GM21360 (cell line): Measurements from ENCODE around the gene OPRD1.
"Not testable (repeated sequence)": the region's sequence is repeated elsewhere in the genome, so short reads cannot be mapped to it uniquely, and the experiment has no call there.

Experiments used
- ATAC-seq: cut with Tn5 transposase; IDR thresholded peaks from one replicate; pipeline ENCODE4 v1.9.1; 2021; ENCODE audit warnings: mild to moderate bottlenecking, moderate library complexity; ENCODE audit not compliant: unreplicated experiment

The OPRD1 gene

DNA sequence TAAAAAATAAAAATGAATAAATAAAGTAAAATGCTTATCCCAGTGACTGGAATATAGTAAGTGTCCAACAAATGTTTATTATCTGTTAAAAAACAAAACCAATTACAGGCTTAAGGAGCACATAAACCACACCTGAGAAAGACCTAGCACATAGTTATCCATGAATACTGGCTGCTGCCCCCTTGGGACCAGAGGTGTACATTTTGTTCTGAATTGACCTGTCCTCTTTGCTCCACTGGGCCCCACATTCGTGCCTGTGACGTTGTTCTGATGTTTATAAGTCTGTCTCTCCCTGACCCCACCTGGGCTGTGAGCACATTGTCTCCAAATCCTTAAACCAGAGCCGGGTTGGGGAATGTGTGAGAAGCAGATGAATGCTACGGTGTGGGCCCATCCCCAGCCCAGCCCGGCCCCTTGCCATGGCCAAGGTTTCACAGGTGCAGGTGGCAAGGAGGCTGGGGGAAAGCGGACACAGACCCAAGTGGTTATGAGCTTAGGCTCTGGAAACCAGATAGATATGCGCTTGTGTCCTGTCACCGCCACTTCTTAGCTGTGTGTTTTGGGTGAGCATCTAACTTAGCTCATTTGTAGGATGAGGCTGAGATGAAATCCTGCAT is 29.1 kb downstream of the OPRD1 start:
- no peak for ATAC-seq

DNA sequence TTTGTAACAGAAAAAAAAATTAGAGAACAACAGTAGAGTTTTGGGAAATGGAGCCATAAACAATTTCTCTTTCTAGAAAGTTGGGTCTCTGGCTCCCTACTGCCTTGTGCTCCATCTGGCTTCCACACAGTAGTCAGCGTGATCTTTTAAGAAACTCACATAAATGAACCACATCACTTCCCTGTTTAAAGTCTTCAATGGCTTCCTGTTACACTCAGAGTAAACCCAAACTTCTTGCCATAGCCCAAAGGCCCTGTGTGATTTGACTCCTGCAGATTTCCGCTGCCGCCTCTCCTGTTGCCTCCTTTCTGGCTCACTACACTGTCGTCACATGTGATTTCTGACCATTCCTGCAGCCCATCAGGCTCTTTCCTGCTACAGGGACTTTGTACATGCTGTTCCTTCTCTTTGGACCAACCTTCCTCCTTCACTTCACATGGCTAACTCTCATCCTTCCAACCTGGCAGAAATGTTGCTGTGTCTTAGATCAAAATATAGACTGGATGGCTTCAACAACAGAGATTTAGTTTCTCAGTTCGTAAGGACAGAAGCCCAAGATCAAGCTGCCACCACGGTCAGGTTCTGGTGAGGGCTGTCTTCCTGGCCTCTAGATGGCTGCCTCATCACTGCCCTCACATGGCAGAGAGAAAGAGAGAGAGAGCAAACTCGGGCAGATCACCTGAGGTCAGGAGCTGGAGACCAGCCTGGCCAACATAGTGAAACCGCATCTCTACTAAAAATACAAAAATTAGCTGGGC is 34.0 kb downstream of the OPRD1 start:
- no peak for ATAC-seq

DNA sequence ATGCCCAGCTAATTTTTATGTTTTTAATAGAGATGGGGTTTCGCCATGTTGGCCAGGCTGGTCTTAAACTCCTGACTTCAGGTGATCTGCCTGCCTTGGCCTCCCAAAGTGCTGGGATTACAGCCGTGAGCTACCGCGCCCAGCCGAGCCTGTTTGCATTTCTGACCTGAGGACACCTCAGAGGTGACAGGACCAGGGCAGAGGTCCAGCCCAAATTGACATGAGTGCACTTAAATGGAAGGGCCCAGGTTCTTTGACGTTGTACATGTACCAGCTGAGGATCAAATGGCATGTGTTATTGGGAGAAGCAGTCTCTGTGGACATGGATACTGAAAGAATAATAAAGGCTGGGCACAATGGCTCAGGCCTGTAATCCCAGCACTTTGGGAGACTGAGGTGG is 35.2 kb downstream of the OPRD1 start:
- ATAC-seq, result not testable (repeated sequence)

DNA sequence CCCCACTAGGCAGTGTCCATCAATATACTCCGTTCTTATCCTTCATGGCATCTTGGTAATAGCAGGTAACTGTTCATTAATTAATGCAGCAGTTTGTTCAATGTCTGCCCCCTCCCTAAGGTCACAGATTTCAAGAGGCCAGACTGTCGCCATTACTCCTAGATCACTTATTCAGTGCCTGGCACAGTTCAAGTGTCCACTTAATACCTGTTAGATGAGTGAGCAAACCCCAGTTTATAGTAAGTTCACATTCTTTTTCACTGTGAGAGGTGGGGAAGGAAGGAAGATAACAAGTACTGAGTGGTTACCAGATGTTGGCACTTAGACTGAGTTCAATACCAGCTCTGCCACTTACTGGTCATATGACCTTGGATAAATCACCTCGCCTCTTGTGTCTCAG is 36.4 kb downstream of the OPRD1 start:
- no peak for ATAC-seq

DNA sequence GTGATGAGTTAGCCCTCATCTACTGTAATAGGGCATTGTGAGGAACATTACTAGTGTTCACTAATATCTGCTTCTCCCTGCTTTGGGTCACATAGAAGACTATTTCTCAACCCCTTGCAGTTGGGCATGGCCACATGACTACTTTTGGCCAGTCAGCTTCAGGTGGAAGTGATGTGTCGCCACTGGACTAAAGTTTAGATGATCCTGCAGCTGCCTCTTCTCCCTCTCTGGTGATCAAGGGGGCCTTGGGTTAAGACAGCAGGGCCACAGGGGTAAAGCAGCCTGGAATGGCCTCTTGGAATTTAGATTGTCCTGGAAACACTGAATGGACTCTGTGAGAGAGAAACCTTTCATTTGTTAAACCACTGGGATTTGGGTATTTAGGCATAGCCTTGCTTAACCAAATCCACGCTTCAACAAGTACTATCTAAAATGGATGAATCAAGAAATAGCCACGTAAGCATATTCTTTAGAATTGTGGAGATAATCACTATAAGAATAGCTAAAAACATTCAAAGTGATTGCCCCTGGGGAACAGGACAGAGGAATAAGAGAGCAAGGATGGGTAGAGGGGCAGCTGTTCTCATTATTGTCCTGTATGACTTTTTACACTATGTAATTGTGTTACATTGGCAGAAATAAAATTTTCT is 41.2 kb downstream of the OPRD1 start:
- ATAC-seq, result no peak

DNA sequence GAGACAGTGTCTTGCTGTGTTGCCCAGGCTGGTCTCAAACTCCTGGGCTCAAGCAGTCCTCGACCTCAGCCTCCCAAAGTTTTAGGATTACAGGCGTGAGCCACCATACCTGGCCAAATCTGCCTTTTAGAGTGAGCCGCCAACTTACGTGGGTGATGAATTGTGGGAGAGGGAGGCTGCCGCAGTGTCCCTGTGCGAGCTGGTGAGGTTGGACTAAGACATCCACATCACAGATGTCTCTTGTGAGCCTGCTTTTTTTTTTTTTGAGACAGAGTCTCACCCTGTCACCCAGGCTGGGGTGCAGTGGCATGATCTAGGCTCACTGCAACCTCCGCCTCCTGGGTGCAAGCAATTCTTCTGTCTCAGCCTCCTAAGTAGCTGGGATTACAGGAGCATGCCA is 42.4 kb downstream of the OPRD1 start:
- ATAC-seq, result not testable (repeated sequence)

DNA sequence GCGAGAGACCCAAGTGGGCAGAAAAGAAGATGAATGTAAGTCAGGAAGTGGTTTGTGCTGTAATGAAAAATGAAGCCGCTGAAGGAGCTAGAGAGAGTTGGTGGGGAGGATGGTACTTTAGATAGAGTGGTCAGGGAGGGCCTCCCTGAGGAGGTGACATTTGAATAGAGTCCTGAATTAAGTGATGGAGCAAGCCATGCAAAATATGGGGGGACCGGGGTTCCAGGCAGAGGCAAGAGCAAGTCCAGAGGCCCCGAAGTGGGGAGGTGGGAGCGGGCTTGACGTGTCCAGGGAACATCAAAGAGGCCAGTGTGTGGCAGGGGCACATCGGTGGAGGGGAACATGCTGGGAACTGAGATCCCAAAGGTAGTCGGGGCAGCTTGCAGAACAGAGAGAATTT is 43.1 kb downstream of the OPRD1 start:
- no peak for ATAC-seq

DNA sequence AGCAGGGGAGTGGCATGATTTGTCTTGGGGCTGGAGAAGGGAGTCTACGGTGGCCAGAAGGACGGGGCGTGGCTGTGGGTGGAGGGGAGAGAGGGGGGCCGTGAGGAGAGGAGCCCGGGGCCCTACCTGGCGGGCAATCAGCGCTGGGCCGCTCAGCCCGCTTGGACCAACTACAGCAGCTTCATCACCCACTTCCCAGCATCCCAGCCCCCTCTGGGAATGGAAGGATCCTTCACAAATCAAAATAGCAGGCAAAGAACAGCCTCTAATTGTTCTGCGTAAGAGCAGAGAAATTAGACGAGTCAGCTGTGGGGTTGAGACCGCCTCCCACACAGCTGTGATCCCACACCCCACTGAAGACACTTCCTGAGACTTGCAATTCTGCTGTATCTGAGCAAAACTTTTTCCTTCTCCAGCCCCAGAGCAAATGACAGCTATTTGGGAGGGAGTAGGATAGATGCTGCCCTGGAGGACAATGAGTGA is 43.5 kb downstream of the OPRD1 start:
- ATAC-seq, result no peak

DNA sequence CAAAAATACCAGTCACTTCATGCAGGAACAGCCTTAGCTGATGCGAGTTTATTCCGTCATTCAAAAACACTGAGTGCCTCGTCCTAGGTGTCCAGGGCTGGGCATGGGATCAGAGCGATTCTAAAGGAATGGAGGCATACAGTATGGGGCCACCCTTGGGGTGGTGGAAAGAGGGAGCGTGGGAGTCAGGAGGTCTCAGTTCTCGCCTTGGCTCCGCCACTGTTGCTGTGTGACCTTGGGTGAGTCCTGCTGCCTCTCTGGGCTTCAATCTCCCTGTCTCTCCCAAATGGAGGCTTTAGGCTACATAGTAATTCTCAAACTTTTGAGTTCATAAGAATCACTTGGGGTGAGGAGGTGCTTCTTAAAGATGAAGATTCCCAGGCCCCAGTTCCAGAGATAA is 44.0 kb downstream of the OPRD1 start:
- no peak for ATAC-seq

DNA sequence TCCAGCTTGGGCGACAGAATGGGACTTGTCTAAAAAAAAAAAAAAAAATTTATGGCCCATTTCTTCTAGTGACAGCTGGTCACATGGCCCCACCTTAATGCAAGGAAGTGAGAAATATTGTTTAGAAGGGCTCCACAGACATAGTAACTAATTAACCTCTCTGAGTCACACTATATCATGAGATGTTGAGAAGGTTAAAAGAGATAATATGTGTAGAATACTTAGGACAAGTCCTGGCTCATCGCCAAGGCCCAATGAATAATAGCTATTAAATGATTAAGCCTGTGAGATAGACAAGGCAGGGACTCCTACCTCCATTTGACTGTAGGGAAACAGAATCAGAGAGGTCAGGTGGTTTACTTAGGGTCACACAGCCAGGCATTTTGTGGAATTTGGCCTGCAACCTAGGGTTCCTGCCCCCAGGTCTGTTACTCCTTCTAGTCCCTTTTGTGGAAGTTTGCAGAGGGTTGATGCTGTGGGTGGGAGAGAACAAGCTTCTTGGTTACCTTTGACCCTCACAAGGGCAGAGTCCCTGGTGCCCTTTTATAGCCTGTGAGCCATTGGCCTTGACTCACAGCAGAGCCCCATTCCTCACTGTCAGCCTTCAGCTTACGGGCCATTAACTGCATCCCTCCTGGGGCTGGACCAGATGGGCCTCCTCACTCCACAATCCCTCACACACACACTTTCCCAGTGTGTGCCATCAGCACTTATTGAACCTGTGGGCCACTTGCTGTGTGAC is 48.5 kb downstream of the OPRD1 start:
- ATAC-seq, result no peak

DNA sequence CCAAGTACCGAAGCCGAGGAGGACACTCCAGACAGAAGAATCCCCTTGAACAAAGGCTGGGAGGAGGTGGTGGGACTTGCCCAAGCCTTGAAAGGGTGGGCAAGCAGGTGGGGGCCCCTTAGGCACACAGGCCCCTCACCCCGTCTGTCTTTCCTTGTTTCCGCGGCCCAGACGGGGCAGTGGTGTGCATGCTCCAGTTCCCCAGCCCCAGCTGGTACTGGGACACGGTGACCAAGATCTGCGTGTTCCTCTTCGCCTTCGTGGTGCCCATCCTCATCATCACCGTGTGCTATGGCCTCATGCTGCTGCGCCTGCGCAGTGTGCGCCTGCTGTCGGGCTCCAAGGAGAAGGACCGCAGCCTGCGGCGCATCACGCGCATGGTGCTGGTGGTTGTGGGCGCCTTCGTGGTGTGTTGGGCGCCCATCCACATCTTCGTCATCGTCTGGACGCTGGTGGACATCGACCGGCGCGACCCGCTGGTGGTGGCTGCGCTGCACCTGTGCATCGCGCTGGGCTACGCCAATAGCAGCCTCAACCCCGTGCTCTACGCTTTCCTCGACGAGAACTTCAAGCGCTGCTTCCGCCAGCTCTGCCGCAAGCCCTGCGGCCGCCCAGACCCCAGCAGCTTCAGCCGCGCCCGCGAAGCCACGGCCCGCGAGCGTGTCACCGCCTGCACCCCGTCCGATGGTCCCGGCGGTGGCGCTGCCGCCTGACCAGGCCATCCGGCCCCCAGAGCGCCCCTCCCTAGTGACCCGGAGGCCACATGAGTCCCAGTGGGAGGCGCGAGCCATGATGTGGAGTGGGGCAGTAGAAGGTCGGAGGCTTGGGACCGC is 50.8 kb downstream of the OPRD1 start:
- ATAC-seq, result no peak

DNA sequence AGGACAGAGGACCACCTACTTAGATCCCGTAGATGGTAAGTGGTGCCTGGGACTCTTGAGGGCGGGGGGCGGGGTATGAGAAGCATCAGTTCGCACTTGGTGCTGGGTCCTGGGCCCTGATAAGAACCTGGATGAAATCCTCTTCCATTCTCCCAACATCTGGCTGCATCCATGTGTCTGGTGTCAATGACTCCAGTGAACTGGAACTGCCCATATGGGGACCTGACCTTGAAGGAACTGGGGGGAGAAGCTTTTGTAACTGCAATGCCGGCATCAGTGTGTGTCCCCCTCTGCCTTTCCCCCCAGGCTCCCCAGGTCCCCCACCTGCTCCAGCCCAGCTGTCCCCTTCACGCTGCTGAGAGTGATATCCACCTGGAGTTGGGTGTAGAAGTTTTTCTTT is 52.7 kb downstream of the OPRD1 start:
- ATAC-seq, result no peak

DNA sequence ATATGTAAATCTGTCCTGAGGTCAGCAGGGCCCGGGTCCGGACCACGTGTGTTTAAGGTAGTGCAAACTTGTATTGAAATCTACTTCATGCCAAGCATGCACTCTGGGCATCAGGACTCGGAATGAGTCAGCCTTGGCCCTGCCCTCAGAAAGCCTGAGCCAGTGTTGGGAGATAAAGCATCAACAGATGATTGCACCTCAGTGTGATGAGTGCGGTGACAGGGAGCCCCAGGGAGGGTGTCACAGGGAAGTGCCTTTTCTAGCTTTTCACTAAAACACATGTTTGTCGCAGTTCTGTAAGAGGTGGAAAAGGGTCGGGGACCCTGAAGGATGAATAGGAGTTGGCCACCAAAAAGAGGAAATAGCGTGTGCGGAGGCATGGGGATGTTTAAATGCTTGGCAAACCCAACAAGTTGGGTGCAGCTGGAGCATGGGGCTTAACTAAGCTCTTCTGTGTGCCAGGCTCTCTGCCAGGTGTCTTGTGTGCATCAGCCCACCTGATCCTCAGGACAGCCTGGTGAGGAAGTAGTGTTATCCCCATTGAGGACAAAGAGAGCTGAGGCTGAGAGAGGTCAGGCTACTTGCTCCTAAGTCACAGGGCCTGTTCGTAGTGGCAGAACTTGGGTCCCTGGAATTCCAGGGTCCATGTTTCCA is 54.2 kb downstream of the OPRD1 start:
- no peak for ATAC-seq

DNA sequence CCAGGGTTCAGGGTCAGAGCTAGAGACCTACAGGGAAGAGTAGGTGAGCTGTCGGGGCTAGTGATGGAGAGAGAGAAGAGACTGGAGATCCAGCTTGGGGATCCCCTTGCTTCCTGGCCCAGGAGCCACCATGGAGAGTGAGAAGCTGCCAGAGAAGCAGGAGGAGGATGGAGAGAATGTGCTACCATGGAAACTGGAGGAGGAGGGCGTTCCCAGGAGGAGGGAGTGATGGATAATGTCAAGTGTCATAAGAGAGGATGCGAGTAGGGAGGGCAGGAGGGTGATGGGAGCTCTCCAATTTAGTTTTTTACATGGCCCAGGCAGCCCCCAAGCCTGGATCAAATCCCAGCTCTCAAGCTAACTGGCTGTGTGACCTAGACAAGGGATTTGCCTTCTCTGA is 55.9 kb downstream of the OPRD1 start:
- no peak for ATAC-seq

DNA sequence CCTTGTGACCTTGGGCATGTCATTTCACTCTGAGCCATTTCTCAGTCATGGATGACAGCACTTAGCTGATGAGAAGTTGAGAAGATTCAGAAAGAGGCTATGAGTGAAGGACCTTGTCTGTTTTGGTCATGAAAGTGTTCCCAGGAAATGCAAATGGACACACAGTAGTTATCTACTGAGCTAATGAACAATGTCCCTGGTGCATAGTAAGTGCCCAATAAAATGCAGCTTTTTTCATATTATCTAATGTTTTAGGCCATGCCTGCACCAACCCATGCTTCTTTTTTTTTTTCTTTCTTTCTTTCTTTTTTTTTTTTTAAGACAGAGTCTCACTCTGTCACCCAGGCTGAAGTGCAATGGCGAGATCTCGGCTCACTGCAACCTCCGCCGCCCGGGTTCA is 58.0 kb downstream of the OPRD1 start:
- ATAC-seq, result no peak

DNA sequence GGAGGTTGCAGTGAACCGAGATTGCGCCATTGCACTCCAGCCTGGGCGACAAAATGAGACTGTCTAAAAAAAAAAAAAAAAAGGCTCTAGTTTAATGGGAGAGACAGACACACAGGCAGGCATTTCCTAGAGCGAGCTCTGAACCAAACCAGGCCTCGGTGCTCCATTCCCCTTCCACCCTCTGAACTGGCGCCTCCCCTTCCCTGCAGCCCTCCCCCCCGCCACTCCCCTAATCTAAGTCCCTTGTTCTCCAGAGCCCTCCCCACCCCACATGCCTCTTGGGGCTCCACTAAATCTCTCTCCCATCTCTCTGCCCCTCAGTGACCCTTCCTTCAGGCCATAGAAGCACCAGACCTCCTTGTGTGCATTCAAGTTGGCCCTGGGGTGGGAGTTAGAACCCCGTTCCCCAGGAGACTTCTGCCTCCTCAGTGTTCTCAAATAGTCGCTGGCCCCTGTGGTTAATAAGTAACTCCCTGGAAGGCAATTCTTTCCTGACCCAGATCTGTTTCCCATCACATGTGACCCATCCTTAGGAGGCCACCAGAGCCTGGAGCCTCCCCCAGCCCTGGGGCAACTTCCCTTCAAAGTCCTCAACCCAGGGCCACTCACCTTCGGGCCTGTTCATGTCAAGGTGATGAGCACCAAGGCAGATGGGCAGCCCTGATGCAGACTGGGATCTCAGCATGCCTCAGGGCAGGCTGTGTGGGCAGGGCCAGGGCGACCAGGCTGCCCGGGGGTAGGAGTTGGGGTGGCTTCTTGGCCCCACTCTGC is 59.8 kb downstream of the OPRD1 start:
- no peak for ATAC-seq

DNA sequence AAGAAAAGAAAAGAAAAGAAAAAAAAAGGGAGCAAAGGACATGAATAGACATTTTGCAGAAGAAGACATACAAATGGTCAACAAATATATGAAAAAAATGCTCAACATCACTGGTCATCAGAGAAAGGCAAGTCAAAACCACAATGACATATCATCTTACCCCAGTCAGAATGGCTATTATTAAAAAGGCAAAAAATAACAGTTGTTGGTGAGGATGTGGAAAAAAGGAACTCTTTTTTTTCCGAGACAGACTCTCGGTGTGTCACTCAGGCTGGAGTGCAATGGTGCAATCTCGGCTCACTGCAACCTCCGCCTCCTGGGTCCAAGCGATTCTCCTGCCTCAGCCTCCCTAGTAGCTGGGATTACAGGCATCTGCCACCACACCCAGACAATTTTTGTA is 63.2 kb downstream of the OPRD1 start:
- not testable (repeated sequence) for ATAC-seq

DNA sequence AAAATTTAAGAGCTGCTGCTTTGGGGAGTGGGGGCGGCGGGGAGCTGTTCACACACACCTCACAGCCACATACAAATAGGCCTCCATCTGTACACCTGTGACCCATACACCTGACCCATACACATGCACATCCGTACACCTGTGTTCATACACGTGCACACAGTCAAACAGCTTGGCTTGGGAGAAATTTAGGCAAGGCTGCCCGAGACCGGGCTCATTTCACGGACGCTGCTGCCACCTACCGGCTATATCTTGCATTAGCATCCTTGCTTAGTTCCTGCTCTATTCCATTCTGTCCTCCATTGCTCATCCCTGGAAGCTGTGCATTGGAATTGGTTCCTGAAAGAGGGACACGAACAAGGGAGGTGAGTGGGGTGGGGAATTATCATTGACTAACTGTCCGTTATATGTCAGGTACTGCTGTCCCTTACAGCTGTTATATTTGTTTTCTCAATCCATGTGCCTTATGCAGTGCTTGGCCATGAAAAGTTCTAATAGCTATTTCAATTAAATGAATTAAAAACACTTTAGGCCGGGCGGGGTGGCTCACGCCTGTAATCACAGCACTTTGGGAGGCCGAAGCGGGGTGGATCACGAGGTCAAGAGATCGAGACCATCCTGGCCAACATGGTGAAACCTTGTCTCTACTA is 65.3 kb downstream of the OPRD1 start:
- ATAC-seq, result no peak

DNA sequence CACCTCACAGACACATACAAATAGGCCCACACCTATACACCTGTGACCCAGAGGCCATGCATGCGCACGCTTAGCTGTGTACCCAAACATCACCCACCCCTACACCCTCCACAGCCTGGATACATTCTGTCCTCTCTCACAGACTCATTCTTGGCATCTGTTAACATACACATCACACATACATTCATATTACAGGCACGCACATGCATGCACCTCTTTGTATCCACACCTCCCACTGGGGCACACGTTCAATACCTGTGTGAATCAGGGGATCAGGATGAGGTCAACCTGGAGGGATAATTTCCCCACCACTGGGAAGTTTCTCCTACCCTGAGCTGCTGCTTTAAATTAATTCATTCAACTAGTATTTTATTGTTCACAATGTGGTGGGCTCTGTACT is 66.8 kb downstream of the OPRD1 start:
- ATAC-seq, result no peak
